Thoracic aorta (tissue), 2 donors: Measurements from ENCODE around the gene NLGN2. TPM values are rescaled to one million over a fixed set of nuclear protein-coding genes. Genes with fewer than 3 reads are reported as not detected.

Source experiments
- ATAC-seq: fragments of 150-250 bp; one replicate; pipeline ENCODE4 v1.8.0; 2017; ENCODE audit warnings: low read depth; ENCODE audit not compliant: insufficient number of reproducible peaks, low FRiP score
- DNase-seq: peaks from one replicate; pipeline ENCODE4 v3.0.0-alpha.2; 2020; ENCODE audit warnings: low spot score
- H3K27ac ChIP-seq, 2 donors: fragments of 200-600 bp; sonication (generic); 1 replicate in 1 of 2; 2 replicates in 1 of 2; pipeline ENCODE4 v1.5.1; 2016; ENCODE audit warnings: mild to moderate bottlenecking in 2 of 2, moderate library complexity in 2 of 2
- H3K27me3 ChIP-seq: fragments of 200-600 bp; sonication (generic); replicated peaks from 2 replicates; pipeline ENCODE4 v1.6.0; 2016; ENCODE audit warnings: mild to moderate bottlenecking; ENCODE audit not compliant: insufficient read depth
- H3K36me3 ChIP-seq: fragments of 200-600 bp; sonication (generic); one replicate; pipeline ENCODE4 v1.5.1; 2016
- H3K4me1 ChIP-seq, 2 donors: fragments of 200-600 bp; sonication (generic); 1 replicate in 1 of 2; 2 replicates in 1 of 2; pipeline versions ENCODE4 v1.5.1 to v1.6.0; 2016; ENCODE audit warnings: low read depth in 2 of 2, mild to moderate bottlenecking in 1 of 2; ENCODE audit not compliant: control insufficient read depth in 1 of 2
- H3K4me3 ChIP-seq: fragments of 200-600 bp; sonication (generic); 2 replicates; pipeline ENCODE4 v1.5.1; 2016; ENCODE audit warnings: mild to moderate bottlenecking
- H3K9me3 ChIP-seq: fragments of 200-600 bp; sonication (generic); 2 replicates; pipeline ENCODE4 v1.5.1; 2016
- CTCF ChIP-seq: fragments of 200-600 bp; sonication (generic); IDR thresholded peaks from one replicate; pipeline ENCODE4 v1.5.1; 2019; ENCODE audit warnings: antibody characterized with exemption
- total RNA-seq, 2 donors: library from RNA; depleted of rRNA; stranded (reverse); fragments of >200 nt; gene quantifications; one replicate each; pipeline versions ENCODE4 v1.1.0 to v1.2.3, GENCODE V29; 2016

NLGN2 gene
- total RNA-seq, 2 donors from 2014 or later, result 9.2 to 20.8 TPM

- DNase-seq (no peak), ATAC-seq (no peak)
- Histone ChIP-seq H3K9me3 (no peaks in the 10 kb centered on the region), H3K4me3 (peak overlapping the region; percentile 71), H3K27ac (no peak overlapping the region), H3K36me3 (no peaks in the 10 kb centered on the region), H3K27me3 (peaks cover 11% of the 10 kb centered on the region), H3K4me1 (peaks cover 7 to 26% of the 10 kb centered on the region in 2 donors)
- no peak for TF ChIP-seq CTCF
Observed at GRCh38 chr17:7445619-7445968, 37.9 kb downstream of the NLGN2 start.

- DNase-seq (no peak), ATAC-seq (no peak)
- H3K4me1 ChIP-seq, result peaks cover 7 to 22% of the 10 kb centered on the region in 2 donors
- no peak for TF ChIP-seq CTCF
- H3K27me3 ChIP-seq, result peaks cover 11% of the 10 kb centered on the region
- H3K36me3 ChIP-seq, result no peaks in the 10 kb centered on the region
- no peak overlapping the region for H3K4me3 ChIP-seq
- H3K27ac ChIP-seq, result no peak overlapping the region
- no peaks in the 10 kb centered on the region for H3K9me3 ChIP-seq
Observed at GRCh38 chr17:7448461-7448860, 40.8 kb downstream of the NLGN2 start.

GRCh38 chr17:7459961-7460545 lies 52.4 kb downstream of the NLGN2 start:
- Histone ChIP-seq H3K9me3 (no peaks in the 10 kb centered on the region), H3K4me1 (peaks cover 0 to 12% of the 10 kb centered on the region in 2 donors), H3K36me3 (peaks cover 31% of the 10 kb centered on the region), H3K27ac (peak overlapping the region in 1 of 2 donors; percentile 19), H3K4me3 (no peak overlapping the region), H3K27me3 (no peaks in the 10 kb centered on the region)
- DNase-seq (no peak), ATAC-seq (no peak)
- no peak for TF ChIP-seq CTCF

- no peak for ATAC-seq
Observed at GRCh38 chr17:7460850-7461660, 53.4 kb downstream of the NLGN2 start.

More at GRCh38 chr17:7460850-7461660, 53.4 kb downstream of the NLGN2 start:
- Histone ChIP-seq H3K9me3 (no peaks in the 10 kb centered on the region), H3K36me3 (peaks cover 37% of the 10 kb centered on the region), H3K4me1 (peaks cover 0 to 16% of the 10 kb centered on the region in 2 donors), H3K4me3 (no peak overlapping the region), H3K27ac (no peak overlapping the region), H3K27me3 (no peaks in the 10 kb centered on the region)
- TF ChIP-seq CTCF, result no peak
- no peak for DNase-seq
